C4-2B (cell line): ENCODE measurements around the gene UQCR11.

Experiments used
- ZFX ChIP-seq: fragments of 450-650 bp; IDR thresholded peaks from 2 replicates; pipeline ENCODE4 v1.6.1; 2017
- TF ChIP-seq, protein P1 (sequence below): fragments of 450-650 bp; conservative IDR thresholded peaks from 2 replicates; pipeline ENCODE4 v1.5.1; 2017; ENCODE audit warnings: mild to moderate bottlenecking

DNA sequence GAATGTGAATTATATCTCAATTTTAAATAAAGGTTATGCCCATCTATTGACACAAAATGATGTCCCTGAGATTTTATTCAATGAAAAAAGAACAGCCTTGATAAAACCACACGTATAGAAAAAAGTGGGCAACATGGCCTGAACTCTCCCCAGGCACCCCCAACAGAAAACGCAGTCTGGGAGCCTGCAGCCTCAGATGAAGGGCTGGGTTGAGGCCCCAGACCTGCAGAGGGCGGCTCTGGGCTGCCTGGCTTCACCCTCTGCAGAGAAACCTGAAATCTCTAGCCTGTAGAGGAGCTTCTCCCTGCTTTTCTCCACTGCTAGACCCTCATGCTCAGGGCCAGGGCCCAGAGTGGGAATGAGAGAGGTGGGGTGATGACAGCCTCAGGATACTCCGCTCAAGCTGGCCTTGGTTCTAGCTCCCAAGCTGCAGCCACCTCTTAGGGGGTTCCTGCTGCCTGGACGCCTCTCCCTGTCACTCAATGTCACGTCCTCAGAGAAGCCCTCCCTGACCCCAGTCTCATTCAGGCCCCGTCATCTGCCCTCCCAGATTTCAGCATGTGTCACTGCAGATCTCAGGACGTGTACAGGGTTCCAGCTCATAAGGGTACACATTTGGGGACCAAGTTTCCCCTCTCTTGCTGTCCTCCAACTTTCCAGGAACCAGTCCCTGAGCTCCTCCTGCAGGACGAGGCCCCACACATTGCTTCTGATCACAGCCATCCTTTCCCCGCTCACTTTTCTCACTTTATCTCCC is 14.4 kb downstream of the UQCR11 start:
- TF ChIP-seq, protein P1, sequence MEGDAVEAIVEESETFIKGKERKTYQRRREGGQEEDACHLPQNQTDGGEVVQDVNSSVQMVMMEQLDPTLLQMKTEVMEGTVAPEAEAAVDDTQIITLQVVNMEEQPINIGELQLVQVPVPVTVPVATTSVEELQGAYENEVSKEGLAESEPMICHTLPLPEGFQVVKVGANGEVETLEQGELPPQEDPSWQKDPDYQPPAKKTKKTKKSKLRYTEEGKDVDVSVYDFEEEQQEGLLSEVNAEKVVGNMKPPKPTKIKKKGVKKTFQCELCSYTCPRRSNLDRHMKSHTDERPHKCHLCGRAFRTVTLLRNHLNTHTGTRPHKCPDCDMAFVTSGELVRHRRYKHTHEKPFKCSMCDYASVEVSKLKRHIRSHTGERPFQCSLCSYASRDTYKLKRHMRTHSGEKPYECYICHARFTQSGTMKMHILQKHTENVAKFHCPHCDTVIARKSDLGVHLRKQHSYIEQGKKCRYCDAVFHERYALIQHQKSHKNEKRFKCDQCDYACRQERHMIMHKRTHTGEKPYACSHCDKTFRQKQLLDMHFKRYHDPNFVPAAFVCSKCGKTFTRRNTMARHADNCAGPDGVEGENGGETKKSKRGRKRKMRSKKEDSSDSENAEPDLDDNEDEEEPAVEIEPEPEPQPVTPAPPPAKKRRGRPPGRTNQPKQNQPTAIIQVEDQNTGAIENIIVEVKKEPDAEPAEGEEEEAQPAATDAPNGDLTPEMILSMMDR: no peak
- no peak for TF ChIP-seq ZFX
